KOPT-K1 (cell line): ENCODE results near the gene CD247.

Experiments
- H3K27ac ChIP-seq: fragments of 200-600 bp; sonication (generic); 2 replicates; pipeline ENCODE4 v1.5.1; 2016; ENCODE audit warnings: antibody characterized with exemption, mild to moderate bottlenecking, low read depth, low read length; ENCODE audit not compliant: poor library complexity, severe bottlenecking
- H3K36me3 ChIP-seq: fragments of 200-600 bp; sonication (generic); 2 replicates; pipeline ENCODE4 v1.5.1; 2017; ENCODE audit warnings: antibody characterized with exemption, mild to moderate bottlenecking, low read length, moderate library complexity; ENCODE audit not compliant: insufficient read depth
- H3K9me3 ChIP-seq: fragments of 200-600 bp; sonication (generic); 2 replicates; pipeline ENCODE4 v1.5.1; 2017; ENCODE audit warnings: antibody characterized with exemption, low read length, mild to moderate bottlenecking; ENCODE audit not compliant: insufficient read depth, poor library complexity, severe bottlenecking

Gene CD247

DNA sequence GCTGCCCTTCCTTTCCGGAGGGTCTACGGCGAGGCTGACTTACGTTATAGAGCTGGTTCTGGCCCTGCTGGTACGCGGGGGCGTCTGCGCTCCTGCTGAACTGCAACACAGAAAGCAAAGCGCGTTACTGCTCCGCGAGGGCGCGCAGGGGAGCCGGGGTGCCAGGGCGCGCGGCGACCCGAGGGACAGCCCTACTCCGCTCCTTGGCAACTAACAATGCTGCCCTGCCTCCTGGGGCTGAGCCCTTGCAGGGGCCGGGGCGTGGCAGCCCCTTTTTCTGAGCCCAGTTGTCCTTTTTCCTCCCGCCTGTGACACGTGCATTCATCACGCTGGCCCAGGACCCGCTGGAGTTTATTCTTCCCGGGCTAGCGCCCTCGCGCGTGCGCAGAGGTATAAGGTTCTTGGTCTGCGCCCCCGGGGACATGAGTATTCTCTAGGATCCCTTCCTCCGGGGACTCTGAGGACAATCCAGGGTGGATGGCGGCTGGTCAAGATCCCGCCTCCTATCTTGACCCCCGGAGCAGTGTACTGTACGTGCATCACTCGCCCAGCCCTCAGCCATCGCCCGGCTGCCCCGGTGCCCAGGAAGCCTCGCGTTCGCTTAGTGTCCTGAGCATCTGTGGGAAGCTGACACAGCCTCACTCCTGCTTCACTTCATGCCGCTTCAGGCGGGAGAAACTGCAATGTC is 78.9 kb downstream of the CD247 start:
- peaks cover 96% of the 10 kb centered on the region for H3K36me3 ChIP-seq
- no peaks in the 10 kb centered on the region for H3K9me3 ChIP-seq
- H3K27ac ChIP-seq, result no peak overlapping the region

DNA sequence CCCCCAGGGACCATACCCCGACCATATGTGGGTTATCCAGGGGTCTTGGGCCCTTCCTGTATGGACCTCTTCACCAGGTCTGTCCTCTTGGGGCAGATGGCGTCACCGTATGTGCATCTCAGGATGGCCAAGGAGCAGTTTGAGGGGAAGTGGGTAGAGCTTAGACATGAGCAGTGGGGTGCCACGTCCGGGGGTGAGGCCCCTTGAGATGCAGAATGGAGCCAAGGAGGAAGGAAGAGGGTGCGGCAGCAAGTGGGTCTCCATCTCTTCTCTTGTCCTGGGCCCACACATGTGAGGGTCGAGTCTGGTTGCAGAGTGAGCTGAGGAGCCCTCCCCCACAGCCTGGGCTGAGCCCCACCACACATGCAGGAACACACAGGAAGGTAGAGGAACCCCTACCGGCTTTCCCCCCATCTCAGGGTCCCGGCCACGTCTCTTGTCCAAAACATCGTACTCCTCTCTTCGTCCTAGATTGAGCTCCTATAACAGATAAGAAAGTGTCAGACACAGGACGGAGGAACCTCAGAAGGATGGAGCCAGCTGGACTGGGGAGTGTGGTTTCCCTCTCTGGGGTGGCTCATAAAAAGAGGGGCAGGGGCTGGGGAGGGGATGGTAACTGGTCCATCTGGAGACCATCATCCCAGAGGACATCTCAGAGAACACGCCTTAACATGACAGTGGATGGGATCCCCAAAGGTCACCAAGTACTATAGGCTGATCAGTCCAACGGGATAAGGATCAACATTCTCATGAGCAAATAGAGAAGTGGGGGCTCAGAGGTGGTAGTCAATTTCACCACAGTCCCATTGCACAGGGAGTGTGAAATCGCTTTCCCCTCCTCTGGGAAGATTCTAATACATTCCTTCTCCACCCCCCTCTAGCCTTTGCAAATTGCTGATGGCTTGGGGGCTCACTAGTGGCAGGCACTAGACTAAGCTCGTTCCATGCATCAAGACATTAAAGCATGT is 79.9 kb downstream of the CD247 start:
- peaks cover 96% of the 10 kb centered on the region for H3K36me3 ChIP-seq
- no peak overlapping the region for H3K27ac ChIP-seq

DNA sequence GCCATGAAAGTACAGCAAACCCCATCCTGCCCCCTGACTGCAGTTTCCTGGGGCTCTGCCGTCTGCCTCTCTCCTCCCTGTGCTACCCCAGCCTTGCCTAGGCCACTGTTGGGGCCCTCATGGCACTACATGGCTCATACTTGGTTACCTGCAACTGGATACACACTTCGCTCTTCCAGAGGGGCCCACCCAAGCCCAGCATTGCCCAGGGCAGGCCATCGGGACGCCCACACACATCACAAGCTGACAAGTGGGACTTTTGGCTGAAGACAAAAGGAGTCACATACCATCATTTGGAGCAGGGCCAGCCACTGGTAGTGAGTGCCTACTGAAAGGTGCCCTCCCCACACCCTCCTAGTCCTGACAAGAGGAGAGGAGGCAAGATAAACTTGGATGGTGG is 82.8 kb downstream of the CD247 start:
- Histone ChIP-seq H3K36me3 (peaks cover 98% of the 10 kb centered on the region), H3K27ac (no peak overlapping the region), H3K9me3 (no peaks in the 10 kb centered on the region)

More for the DNA sequence above, 79.9 kb downstream of the CD247 start:
- H3K9me3 ChIP-seq, result no peaks in the 10 kb centered on the region

DNA sequence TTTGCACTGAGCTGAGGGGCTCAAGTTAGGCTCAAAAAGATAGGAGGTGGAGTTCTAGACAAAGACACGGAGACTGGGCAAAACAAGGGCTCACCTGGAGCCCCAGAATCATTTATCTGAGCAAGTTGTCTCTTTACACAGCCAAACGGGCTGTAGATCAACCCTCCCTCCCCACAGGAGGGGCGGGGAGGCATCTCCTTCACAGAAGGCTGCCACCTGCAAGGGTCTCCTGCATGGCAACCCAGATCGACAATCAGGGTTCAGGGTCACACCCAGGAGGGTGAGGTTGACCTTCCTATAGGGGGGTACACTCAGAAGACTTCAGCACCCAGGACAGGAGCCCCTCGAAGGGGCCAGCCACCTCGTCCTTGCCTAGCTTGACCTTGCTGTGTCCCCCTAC is 84.0 kb downstream of the CD247 start:
- Histone ChIP-seq H3K9me3 (no peaks in the 10 kb centered on the region), H3K36me3 (peaks cover 98% of the 10 kb centered on the region), H3K27ac (no peak overlapping the region)

DNA sequence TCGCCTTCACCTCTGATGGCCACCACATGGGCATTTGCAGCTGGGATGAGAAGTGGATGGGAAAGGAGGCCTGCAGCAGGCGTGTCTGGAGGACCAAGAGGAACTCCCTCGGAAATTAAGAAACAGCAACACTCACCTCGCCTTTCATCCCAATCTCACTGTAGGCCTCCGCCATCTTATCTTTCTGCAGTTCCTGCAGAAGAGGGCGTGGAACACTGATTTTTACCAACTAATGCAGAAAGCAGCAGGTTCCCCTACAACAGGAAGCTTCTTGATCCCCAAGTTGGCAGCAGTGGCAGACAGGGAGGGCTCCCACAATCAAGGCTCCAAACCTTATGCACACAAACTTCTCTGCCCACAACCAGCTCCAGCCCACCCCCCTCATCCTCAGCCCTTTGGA is 84.4 kb downstream of the CD247 start:
- Histone ChIP-seq H3K9me3 (no peaks in the 10 kb centered on the region), H3K27ac (no peak overlapping the region), H3K36me3 (peaks cover 94% of the 10 kb centered on the region)

DNA sequence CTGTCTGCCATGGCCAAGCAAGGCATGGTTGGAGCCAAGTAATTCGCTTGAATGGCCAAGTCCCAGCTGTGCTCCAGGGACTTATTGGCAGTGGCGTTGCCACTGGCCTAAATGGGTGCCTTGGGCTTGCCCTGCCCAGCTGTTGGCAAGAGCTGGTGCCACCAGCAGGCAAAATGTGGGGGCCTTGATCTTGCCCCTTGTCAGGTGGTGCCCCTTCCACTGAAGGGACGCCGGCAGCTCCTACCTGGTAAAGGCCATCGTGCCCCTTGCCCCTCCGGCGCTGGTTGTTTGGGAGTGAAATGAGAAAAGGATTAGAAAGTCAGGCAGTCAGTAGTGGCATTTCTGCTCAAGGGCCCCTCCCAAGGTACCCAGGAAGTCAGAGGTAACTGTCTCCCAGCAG is 85.5 kb downstream of the CD247 start:
- Histone ChIP-seq H3K27ac (no peak overlapping the region), H3K9me3 (no peaks in the 10 kb centered on the region), H3K36me3 (peaks cover 83% of the 10 kb centered on the region)

DNA sequence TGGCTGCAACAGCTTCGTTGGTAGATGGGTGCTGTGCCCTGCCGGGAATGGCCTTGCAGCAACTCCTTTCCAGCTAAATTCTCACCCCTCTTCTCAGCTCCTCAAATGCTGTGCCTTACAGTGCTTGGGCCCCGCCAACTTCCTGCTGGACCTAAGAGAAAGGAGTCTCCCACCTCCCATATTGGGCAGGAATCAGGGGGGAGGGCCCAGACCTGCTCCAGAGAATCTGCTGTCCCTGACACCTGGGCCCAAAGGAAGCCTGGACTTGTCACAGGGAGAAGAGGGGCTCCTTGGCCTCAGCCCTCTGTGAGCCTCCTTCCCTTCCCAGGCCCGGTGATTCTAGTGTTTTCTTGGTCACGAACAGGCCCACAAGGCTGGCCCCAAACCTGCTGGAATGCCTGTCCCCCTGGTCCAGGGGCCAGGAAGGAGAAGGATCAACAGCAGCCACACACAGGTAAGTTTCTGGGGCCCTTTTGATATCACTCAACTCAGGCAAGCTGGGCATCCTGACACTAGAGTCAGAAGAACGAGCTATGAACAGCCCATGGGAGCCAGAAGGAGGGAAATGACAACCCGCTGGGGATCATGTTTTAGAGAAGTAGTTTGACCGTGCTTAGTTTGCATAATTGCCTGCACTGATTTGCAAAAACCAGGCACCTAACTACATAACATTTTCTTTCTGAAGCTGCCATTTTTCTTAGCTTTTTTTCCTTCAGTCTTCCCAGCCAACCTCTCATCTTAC is 86.2 kb downstream of the CD247 start:
- Histone ChIP-seq H3K27ac (no peak overlapping the region), H3K9me3 (no peaks in the 10 kb centered on the region), H3K36me3 (peaks cover 76% of the 10 kb centered on the region)

DNA sequence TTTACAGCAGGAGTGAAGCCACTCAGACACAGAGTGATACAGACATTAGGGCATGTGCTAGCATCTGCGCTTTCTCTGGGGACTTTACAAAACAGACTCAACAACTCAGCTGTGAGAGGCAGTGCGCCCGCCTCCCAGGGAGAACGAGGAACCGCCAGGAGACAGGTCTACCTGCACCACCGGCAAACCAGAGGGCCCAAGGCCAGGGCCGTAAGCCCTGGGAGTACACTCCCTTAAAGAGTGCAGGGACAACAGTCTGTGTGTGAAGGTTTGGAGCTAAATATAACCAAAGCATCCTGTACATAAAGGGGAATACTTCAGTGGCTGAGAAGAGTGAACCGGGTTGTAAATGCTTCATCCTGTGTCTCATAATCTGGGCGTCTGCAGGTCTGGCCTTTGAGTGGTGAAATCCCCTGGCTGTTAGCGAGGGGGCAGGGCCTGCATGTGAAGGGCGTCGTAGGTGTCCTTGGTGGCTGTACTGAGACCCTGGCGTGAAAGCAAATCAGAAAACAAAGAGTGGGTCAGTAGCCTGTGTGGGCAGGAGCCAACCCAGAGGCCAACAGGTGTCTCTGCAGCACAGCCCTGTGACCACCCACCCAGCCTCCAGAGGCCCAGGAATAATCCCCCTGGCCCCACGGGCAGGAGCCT is 86.9 kb downstream of the CD247 start:
- peaks cover 69% of the 10 kb centered on the region for H3K36me3 ChIP-seq
- no peak overlapping the region for H3K27ac ChIP-seq
- no peaks in the 10 kb centered on the region for H3K9me3 ChIP-seq

DNA sequence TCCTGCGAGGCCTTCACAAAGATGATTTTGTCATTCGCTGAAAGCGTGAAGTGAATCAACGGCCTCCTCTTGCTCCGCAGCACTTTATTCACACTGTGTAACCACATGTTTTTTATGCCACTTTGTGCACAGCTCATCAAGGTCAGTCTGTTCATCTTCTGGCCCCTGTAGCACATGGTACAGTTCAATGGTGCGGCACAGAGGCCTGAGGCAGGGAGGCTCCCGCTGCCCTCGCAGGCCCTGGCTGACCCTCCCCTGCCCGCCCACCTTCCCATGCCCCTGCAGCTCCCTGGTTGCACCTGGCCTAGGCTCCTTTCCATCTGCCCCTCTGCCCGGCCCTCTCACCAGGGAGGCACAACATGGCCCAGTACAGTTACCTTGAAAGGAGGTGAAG is 87.5 kb downstream of the CD247 start:
- Histone ChIP-seq H3K36me3 (peaks cover 64% of the 10 kb centered on the region), H3K27ac (no peak overlapping the region), H3K9me3 (no peaks in the 10 kb centered on the region)

DNA sequence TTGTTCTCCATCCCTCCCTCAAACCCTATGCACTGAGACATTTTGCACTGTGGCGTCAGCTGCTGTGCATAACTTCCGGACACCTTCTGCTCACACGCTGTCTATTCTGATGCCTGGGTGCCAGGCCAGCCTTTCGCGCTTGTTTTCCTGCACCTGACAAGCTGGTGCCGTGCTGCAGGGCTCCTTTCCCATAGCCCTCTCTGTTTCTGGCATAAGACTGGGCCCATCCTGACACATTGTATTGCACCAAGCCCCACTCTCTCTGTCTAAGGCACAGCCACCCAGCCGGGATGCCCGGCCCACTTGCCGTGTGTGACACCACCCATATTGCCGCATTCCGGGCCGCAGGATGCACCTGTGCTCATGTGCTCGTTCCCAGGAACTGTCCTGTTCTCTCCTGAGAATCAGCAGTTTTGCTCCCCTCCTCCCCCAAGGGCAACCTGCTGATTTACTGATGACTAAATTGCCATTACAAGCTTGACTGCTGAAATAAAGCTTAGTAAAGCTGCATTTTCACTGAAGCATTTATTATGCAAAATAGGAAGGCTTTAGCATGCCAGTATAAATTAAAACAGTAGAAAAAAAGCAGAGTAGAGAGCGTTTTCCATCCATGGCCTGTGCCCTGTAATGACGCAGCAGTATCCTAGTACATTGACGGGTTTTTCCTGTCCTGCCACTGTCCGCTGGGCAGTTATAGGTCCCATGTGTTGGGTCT is 88.0 kb downstream of the CD247 start:
- Histone ChIP-seq H3K27ac (no peak overlapping the region), H3K9me3 (no peaks in the 10 kb centered on the region), H3K36me3 (peaks cover 58% of the 10 kb centered on the region)

DNA sequence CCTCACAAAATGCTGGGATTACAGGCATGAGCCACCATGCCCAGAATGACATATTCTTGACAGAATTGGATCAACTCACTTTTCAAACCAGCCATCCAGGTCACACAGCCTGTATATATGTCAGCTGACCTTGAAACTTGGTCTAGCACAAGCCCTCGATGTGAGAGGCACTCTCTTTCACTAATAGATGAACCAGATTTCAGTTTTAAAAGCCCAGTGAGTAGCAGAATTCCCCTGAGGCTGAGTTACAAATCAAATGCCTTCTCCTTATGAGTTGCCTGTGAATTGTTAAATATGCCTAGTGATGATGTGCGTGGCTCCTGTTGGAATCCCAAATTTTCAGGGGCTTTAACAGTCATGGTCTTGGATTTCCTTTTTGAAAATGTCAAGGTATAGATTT is 88.7 kb downstream of the CD247 start:
- Histone ChIP-seq H3K36me3 (peaks cover 54% of the 10 kb centered on the region), H3K27ac (no peak overlapping the region), H3K9me3 (no peaks in the 10 kb centered on the region)

DNA sequence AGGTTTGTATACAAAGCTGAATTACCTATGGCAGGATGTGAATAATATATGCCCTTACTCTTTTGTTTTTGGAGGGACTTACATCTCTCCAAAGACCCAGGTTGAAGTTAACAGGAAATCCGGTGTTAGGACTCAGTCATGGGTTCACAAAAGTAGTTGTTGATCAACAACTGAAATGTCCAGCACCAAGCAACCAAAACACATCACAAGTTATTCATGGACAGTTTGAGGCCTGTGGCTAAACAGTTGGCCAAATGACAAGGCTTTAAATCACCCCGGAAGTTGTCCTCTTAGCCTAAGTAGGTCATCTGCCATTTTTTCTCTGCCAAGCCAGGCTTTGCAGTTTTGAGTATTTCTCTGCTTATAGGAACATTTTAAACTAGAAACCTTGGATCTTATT is 89.9 kb downstream of the CD247 start:
- Histone ChIP-seq H3K27ac (no peak overlapping the region), H3K9me3 (no peaks in the 10 kb centered on the region), H3K36me3 (peaks cover 41% of the 10 kb centered on the region)

DNA sequence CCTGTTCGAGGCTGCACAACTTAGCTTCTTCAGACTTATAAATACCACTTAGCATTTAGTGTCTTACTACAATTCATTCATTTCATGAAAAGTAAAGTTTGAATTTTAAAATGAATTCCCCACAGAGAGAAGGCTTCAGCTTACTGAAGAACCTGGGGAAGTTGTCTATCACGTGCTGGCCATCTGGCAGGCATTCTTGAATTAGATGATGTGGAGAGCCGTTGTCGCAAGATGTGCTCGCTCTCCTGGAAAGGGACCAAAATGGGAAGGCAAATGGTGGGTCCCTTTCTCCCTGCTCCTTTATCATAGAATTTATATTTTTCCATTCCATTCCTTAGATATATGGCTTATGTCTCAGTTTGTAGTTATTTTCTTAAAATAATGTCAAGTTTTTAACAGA is 90.5 kb downstream of the CD247 start:
- Histone ChIP-seq H3K36me3 (peaks cover 36% of the 10 kb centered on the region), H3K9me3 (no peaks in the 10 kb centered on the region), H3K27ac (no peak overlapping the region)

DNA sequence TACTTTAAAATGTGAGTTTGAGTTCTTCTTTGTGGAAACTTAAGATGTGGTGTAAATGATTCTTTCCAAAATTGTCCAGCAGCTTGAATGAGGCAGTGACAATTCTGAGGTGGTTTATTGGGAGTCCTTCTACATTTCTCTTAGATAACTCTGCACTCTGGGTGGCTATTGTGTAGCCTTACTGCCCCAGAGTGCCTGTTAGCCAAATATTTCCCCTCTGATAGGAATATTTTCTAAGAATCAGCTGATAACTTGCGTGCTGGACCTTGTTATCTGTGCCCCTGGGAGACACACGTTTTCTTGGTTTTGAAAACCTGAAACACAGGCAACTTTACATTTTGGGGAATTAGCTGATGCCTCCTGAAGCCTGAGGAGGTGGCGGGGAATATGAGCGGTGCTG is 91.6 kb downstream of the CD247 start:
- Histone ChIP-seq H3K9me3 (no peaks in the 10 kb centered on the region), H3K36me3 (peaks cover 25% of the 10 kb centered on the region), H3K27ac (no peak overlapping the region)
